ENCODE data around the gene MRPL18.
A peak's percentile ranks its signal among the peaks of the same experiment; 100 is the strongest.
"Not testable (repeated sequence)": the region's sequence is repeated elsewhere in the genome, so short reads cannot be mapped to it uniquely, and the experiment has no call there.

MRPL18 gene

DNA sequence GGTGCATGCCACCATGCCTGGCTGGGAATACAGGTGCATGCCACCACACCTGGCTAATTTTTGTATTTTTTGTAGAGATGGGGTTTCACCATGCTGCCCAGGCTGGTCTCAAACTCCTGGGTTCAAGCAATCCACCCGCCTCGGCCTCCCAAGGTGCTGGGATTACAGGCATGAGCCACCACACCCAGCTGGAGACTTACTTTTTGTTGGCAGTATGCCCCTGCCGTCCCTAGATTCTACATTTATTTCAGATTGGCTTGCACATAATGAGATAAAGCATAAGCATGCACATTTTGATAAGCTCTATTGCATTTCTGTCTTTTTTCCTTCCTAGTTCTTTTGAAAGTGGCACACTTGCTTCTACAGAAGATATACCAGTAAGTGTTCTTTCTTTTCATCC, 26.5 kb downstream of the MRPL18 start:
- not testable (repeated sequence) for DNase-seq (ENCODE audit: low spot score)

GRCh38 chr6:159817951-159818739, 27.9 kb downstream of the MRPL18 start:
- DNase-seq (ENCODE audit: low spot score), result no peak

DNA sequence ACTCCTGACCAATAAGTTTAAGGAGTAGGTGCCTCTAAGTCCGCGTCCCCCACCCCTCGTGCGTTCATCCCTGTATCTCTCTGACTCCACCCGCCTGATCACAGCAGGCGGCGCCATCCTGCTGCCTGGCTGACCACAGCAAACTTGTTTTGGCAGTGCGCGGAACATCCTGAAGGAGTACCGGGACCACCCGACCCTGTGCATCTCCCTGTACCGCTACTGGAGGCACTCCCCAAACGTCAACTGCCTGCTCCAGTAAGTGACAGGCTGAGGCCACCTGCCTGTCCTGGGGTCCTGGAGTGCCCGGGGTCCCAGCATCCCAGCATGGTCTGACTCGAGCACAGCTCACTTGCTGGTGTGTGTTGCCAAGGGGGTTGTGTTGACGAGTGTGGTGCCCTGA, 28.8 kb downstream of the MRPL18 start:
- DNase-seq (ENCODE audit: low spot score), result no peak

- peak; percentile 46 for DNase-seq (ENCODE audit: low spot score)
These were observed 29.8 kb downstream of the MRPL18 start for GRCh38 chr6:159819932-159820640.

GRCh38 chr6:159821122-159821521, 30.9 kb downstream of the MRPL18 start:
- DNase-seq (ENCODE audit: low spot score), result no peak

DNA sequence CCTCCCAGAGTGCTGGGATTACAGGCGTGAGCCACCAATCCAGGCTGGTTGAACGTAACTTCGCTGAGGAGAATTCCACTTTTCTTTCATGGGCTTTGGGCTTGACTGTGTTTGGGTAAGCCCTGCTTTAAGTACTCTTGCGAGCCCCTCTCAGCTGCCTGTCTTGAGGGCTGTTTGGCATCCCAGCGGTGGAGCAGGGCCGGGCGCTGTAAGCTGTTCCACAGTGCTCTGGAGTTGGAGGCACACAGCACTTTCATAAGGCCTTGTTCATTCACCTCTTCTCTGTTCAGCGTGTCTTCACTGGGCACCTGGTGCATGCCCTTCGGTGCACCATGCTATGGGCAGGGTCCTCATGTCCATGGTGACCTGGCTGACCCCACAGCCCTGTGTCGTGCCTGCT, 31.5 kb downstream of the MRPL18 start:
- no peak for DNase-seq (ENCODE audit: low spot score)

- no peak for DNase-seq (ENCODE audit: low spot score)
These were observed 33.7 kb downstream of the MRPL18 start for GRCh38 chr6:159823953-159824352.

- DNase-seq (ENCODE audit: low spot score), result not testable (repeated sequence)
These were observed 34.4 kb downstream of the MRPL18 start for GRCh38 chr6:159824690-159825089.

GRCh38 chr6:159826004-159826403, 35.7 kb downstream of the MRPL18 start:
- no peak for DNase-seq (ENCODE audit: low spot score)

GRCh38 chr6:159826968-159827647, 36.8 kb downstream of the MRPL18 start:
- DNase-seq (ENCODE audit: low spot score), result no peak

DNA sequence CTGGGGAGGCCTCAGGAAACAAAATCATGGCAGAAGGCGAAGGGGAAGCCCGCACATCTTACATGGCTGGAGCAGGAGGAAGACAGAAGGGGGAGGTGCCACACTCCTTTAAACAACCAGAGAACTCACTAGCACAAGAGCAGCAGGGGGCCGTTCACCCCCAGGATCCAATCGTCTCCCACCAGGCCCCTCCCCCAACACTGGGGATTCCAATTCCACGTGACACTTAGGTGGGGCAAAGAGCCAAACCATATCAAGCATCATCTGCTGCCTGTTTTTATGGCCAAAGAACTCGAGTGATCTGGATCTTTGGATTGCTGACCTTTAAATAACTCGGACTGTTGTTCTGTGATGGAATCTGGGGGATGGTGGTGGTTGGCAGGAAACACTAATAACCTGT, 37.8 kb downstream of the MRPL18 start:
- DNase-seq (ENCODE audit: low spot score), result no peak

DNA sequence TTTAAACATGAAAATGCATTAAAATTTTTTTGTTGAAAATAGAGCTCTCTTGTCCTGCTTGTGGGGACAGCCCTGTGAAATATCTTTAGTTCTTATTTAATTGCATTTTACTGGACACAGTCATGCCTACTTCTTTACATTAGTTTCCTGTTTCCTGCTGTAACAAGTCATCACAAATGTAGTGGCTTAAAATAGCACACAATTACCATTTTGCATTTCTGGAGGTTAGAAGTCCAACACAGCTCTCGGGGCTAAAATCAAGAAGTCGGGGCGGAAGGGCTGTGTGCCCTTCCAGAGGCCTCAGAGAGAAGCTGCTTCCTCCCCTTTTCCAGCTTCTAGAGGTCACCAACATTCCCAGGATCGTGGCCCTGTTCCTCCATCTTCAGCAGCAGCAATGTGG, 39.3 kb downstream of the MRPL18 start:
- DNase-seq (ENCODE audit: low spot score), result no peak

GRCh38 chr6:159830501-159831372, 40.5 kb downstream of the MRPL18 start:
- no peak for DNase-seq (ENCODE audit: low spot score)

DNA sequence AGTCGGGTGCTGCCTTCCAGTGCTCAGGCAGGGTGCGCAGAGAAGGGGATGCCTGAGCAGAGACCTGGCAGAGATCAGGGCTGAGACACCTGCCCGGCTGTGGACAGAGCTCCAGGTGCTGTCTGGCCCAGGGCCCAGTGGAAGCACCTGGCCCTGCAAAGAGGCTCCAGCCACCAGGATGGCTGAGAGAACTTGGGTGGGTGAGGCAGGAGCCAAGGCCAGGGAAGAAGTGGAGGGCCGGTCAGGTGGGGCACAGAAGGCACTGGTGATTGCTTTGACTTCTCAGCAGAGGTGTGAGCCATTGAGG, 41.1 kb downstream of the MRPL18 start:
- no peak for DNase-seq (ENCODE audit: low spot score)

DNA sequence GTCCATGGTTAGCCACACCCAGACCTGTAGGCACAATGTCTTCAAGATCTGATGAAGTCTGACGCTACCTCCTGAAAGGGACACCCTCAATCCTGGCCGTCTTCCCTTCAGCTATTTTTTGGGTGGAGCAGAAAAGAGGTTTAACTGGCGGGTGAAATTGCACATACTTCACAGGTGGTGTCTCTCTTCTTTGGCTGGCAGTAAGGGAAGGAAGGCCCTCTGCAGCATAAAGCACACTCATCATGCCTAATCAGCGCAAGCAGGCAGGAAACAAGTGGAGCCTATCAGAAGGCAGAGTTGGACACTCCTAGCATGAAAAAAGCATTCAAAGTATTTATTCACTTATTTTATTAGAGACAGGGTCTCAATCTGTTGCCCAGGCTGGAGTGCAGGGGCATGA, 42.7 kb downstream of the MRPL18 start:
- no peak for DNase-seq (ENCODE audit: low spot score)

DNA sequence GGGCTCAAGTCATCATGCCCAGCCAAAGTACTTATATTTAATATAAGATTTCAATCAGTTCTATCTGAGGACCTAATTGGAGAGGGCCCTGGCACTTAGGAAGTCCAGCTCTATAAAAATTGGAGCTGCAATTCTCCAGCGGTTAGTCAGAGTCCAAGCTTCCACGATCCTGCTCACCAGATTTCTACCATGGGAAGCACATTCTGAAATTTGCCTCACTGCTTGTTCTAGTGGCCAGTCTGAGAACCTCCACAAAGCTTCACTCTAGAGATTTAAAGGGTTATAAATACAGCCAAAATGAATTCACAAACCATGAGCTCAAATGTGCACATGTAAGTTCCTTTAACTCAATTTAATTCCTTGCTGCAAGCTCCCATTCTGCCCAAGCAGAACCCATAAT, 43.3 kb downstream of the MRPL18 start:
- no peak for DNase-seq (ENCODE audit: low spot score)

GRCh38 chr6:159833997-159834603, 43.8 kb downstream of the MRPL18 start:
- no peak for DNase-seq (ENCODE audit: low spot score)

- no peak for DNase-seq (ENCODE audit: low spot score)
These were observed 46.6 kb downstream of the MRPL18 start for GRCh38 chr6:159836718-159837490.

DNA sequence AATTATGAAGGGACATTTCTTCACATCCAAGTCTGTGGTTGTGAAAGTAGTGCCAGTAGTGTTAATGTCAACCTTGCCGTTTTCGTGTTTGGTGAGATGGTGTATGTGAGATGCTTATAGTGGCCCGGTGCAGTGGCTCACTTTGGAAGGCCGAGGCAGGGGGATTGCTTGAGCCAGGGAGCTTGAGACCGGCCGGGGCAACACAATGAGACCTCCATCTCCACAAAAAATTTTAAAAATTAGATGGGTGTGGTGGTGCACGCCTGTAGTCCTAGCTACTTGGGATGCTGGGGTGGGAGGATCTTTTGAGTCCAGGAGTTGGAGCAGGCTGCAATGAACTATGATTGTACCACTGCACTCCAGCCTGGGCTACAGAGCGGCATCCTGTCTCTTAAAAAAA, 47.2 kb downstream of the MRPL18 start:
- no peak for DNase-seq (ENCODE audit: low spot score)

DNA sequence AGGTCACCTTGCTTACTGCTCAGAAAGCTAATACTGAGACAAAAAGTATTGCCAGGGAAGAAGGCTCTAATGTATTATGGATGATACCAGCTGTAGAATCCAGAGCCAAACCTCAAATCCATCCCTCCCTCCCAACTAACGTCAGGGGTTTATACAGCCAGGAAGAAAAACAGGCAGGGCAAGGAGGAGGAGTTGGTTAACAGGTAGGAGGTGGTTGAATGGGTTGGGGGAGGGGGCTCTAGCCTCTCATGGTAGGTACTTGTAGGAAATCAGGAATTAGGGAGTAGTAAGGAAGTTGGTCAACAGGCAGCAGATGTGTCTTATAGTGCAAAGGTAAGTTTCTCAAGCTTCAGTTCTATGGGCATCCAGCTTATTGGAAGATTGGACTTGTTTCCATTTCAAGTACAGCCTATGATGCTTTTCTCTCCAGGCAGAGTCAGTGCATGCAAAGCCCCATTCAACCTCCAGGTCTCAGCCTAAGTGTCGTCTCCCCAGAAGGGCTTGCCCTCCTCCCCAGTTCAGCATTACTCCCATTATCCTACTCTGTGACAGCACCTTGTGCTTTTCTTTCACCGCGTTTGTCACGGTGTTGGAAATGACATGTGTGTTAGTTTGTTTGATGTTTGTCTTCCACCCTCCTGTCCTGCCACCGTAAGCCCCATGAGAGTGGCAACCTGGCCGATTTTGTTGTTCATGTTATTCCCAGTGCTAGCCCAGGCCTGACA, 47.9 kb downstream of the MRPL18 start:
- DNase-seq (ENCODE audit: low spot score), result peak; percentile 51

Data from iPS-NIHi11 (cell line).